Kidney (tissue), 14 donors: Measurements from ENCODE around the gene ARHGAP1. TPM values are rescaled to one million over a fixed set of nuclear protein-coding genes. Genes with fewer than 3 reads are reported as not detected.

Source experiments
- DNase-seq, 5 donors: peaks; one replicate each; pipeline ENCODE4 v3.0.0-alpha.2; 2013 to 2020
- FAIRE-seq: peaks from 2 replicates; lab custom pipeline; 2012; peaks lifted over from hg19 to GRCh38; lab: Jason Lieb, UNC
- H3K27ac ChIP-seq, 2 donors: one replicate each; pipeline ENCODE4 v1.7.0; 2013; ENCODE audit warnings: low read depth in 2 of 2, low read length in 2 of 2, inconsistent platforms in 1 of 2
- H3K27me3 ChIP-seq: one replicate; pipeline ENCODE4 v1.7.1; 2013; ENCODE audit warnings: low read length, inconsistent platforms; ENCODE audit not compliant: control insufficient read depth, insufficient read depth
- H3K36me3 ChIP-seq, 3 donors: one replicate each; pipeline versions ENCODE4 v1.7.0 to v1.7.1; 2013; ENCODE audit warnings: low read length in 3 of 3, control low read depth in 1 of 3, inconsistent platforms in 1 of 3; ENCODE audit not compliant: insufficient read depth in 3 of 3, control insufficient read depth in 2 of 3
- H3K4me1 ChIP-seq, 3 donors: one replicate each; pipeline versions ENCODE4 v1.7.0 to v1.7.1; 2013; ENCODE audit warnings: low read length in 3 of 3, inconsistent platforms in 1 of 3, low read depth in 1 of 3; ENCODE audit not compliant: control insufficient read depth in 2 of 3, insufficient read depth in 2 of 3
- H3K4me3 ChIP-seq, 3 donors: one replicate each; pipeline versions ENCODE4 v1.7.0 to v1.8.1; 2013; ENCODE audit warnings: low read length in 3 of 3, control low read depth in 1 of 3, inconsistent platforms in 1 of 3
- H3K9ac ChIP-seq, 3 donors: one replicate each; pipeline versions ENCODE4 v1.7.0 to v1.7.1; 2013; ENCODE audit warnings: low read length in 3 of 3, control low read depth in 1 of 3, inconsistent platforms in 1 of 3
- H3K9me3 ChIP-seq, 3 donors: one replicate each; pipeline versions ENCODE4 v1.7.0 to v1.7.1; 2013; ENCODE audit warnings: low read length in 3 of 3, control low read depth in 1 of 3, inconsistent platforms in 1 of 3; ENCODE audit not compliant: control insufficient read depth in 2 of 3, insufficient read depth in 1 of 3
- CTCF ChIP-seq: IDR thresholded peaks from 3 replicates; pipeline ENCODE4 v1.5.1; 2012; ENCODE audit warnings: mild to moderate bottlenecking, moderate library complexity, borderline replicate concordance; ENCODE audit not compliant: insufficient read depth; ENCODE audit errors: extremely low read depth
- intact Hi-C: fragments of 100-400 bp; cut with DNase I; formaldehyde crosslinking; loops from one replicate; pipeline ENCODE4 v1.11.1; 2022
- polyA plus RNA-seq: library from polyadenylated mRNA; stranded (reverse); fragments of 350-450 nt; fragmentation: Illumina TruSeq; extraction: RNeasy Lipid Tissue Mini Kit (QIAGEN cat#74804); gene quantifications from one replicate; pipeline ENCODE4 v1.2.3, GENCODE V29; 2014; ENCODE audit warnings: low read depth, low replicate concordance; ENCODE audit not compliant: insufficient read depth
- total RNA-seq: library from RNA; stranded (reverse); fragmentation: NEBNext Ultra II Directional; extraction: Animal tissue kit (Norgen Biotek cat#: 25700); gene quantifications from one replicate; pipeline ENCODE4 v1.2.1, GENCODE V29; 2021
- donor health status: control.
- donor health status: control.
- donor health status: control.
- donor health status: control.
- donor health status: control.
- donor health status: DM: yes; HTN: yes; CAD: no.
- donor health status: Normal renal cell carcinoma (clear cell type).

The ARHGAP1 gene
- total and polyA plus RNA-seq, 2 donors from 2014 or later: 35.5 to 137 TPM

DNA sequence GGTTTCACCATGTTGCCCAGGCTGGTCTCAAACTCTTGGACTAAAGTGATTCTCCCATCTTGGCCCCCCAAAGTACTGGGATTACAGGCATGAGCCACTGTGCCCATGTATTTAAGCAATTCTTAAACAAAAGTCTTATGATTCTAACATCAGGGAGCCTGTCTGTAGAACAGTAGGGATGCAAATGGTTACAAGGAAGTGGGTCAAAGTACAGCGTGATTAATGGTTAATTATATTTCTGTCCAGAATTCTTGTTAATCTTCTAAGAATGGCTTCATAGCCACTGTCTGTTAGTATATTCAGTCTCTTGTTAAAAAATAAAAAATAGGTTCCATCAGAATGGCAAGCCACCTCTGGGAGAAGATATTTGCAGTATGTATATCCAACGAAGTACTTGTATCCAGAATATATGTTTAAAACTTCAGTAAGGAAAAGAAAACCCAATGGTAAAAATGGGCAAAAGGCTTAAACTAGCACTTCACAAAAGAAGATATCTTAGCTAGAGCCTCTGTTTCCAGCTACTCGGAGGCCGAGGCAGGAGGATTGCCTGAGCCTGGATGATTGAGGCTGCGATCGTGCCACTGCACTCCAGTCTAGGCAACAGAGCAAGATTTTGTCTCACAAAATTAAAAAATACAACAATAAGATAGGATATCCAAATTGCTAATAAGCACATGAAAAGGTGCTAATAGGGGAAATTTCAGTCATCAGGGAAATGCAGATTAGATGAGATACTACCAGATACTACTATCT lies 60.2 kb downstream of the ARHGAP1 start:
- Histone ChIP-seq H3K27me3 (no peaks in the 10 kb centered on the region), H3K9me3 (no peaks in the 10 kb centered on the region), H3K4me1 (peaks cover 0 to 15% (median 0%) of the 10 kb centered on the region in 3 donors), H3K9ac (no peak overlapping the region), H3K27ac (peak overlapping the region; percentile 47 to 61), H3K36me3 (peaks cover 0 to 2% (median 2%) of the 10 kb centered on the region in 3 donors), H3K4me3 (peak overlapping the region in 1 of 3 donors; percentile 18)
- DNase-seq (peak in 2 of 5 donors; percentile 29 to 43), FAIRE-seq (no peak)
- TF ChIP-seq CTCF: no peak
- intact Hi-C loops: no loop called here

- Histone ChIP-seq H3K9me3 (no peaks in the 10 kb centered on the region), H3K36me3 (peaks cover 0 to 2% (median 2%) of the 10 kb centered on the region in 3 donors), H3K9ac (no peak overlapping the region), H3K27ac (no peak overlapping the region), H3K27me3 (no peaks in the 10 kb centered on the region), H3K4me3 (no peak overlapping the region), H3K4me1 (peaks cover 0 to 15% (median 0%) of the 10 kb centered on the region in 3 donors)
- no peak for FAIRE-seq
- intact Hi-C loops: no loop called here
- TF ChIP-seq CTCF: no peak
- DNase-seq: no peak
These were observed 61.1 kb downstream of the ARHGAP1 start for GRCh38 chr11:46639197-46639839.

- intact Hi-C loops: no loop called here
- no peak overlapping the region for H3K9ac ChIP-seq
- no peak for DNase-seq
- FAIRE-seq: no peak
- no peaks in the 10 kb centered on the region for H3K27me3 ChIP-seq
- TF ChIP-seq CTCF: no peak
- no peak overlapping the region for H3K4me3 ChIP-seq
- peaks cover 0 to 15% (median 0%) of the 10 kb centered on the region in 3 donors for H3K4me1 ChIP-seq
- no peak overlapping the region for H3K27ac ChIP-seq
- H3K9me3 ChIP-seq: no peaks in the 10 kb centered on the region
- peaks cover 0 to 3% (median 3%) of the 10 kb centered on the region in 3 donors for H3K36me3 ChIP-seq
These were observed 62.9 kb downstream of the ARHGAP1 start for GRCh38 chr11:46637546-46637945.
